Measurements from ENCODE around the gene ARHGAP29.

Gene ARHGAP29

GRCh38 chr1:94260635-94261387, 23.4 kb upstream of the ARHGAP29 start:
- DNase-seq = no peak

- DNase-seq = no peak
Observed at GRCh38 chr1:94259635-94260289, 22.4 kb upstream of the ARHGAP29 start.

DNA sequence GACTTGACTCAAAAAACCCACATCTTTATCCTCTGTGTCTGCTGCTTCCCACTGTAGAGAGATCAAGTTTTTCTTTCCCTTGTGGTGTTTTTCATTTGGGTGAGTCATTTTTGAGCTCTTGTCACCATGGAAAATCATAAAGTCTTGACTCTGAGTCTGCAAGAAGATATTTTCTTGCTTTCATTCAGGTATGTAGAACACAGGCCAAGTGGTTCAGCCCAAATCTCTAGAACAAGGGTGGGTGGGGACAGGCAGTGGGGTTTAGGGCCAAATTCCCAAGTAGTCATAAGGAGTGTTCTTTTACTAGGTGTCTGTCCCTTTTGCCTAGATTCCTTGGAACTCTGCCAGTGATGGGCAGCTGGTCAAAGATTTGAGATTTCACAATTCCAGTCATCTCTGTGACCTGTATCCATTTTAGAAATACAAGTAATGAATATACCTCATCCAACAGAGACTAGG, 21.5 kb upstream of the ARHGAP29 start:
- DNase-seq = no peak

GRCh38 chr1:94257444-94257843, 20.1 kb upstream of the ARHGAP29 start:
- no peak for DNase-seq

- DNase-seq = no peak
Observed at GRCh38 chr1:94255476-94255875, 18.1 kb upstream of the ARHGAP29 start.

DNA sequence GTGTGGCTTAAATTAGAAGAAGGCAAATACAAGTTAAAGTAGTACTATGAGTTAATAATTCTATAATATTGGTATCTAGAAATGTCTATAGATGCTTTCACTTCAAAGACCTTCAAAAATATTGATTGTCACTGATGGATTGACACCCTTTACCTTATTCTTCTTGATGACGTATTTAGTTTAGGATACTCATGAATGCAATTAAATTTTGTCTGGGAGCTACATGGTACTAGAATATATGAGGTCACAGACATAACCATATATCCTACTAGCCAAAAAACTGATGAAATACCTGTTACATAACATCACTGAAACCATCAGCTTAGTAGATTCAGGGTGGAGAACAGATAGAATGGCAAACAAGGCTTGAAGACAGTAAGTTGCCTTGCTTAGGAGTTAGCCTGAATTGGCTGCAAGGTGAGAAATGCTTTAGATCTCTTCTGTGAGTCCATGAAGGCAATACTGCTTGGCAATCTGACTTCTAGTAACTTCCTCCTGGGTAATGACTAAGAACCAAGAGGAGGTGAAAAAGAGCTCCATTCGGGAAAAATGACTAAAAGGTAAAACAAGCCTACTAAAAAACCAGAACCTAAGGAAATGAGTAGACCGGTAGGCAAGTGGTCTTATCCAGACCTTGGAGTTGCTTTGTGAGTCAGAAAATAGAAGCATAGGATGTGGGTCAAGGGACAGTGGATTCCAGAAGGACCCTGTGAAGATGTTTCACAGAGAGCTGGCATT, 16.9 kb upstream of the ARHGAP29 start:
- no peak for DNase-seq

GRCh38 chr1:94253456-94254017, 16.2 kb upstream of the ARHGAP29 start:
- no peak for DNase-seq

DNA sequence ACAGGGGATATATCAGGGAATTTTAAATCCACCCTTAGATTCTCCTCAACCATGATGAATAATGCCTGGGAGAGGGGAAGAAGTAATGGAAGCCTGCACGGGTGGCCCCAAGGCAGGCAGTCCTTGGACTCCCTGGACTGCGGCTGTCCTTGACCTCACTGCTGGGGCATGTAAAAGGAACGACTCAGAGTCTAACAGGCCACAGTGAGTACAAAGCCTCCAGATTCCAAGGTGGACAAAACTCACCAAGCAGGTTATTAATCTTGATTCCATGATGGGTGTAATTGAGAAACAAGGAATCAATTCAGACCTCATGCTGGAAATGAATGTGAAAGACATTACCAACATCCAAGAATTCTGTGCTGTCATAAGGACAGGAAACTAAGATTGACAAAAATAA, 13.0 kb upstream of the ARHGAP29 start:
- no peak for DNase-seq

- DNase-seq = no peak
Observed at GRCh38 chr1:94248956-94249688, 11.7 kb upstream of the ARHGAP29 start.

DNA sequence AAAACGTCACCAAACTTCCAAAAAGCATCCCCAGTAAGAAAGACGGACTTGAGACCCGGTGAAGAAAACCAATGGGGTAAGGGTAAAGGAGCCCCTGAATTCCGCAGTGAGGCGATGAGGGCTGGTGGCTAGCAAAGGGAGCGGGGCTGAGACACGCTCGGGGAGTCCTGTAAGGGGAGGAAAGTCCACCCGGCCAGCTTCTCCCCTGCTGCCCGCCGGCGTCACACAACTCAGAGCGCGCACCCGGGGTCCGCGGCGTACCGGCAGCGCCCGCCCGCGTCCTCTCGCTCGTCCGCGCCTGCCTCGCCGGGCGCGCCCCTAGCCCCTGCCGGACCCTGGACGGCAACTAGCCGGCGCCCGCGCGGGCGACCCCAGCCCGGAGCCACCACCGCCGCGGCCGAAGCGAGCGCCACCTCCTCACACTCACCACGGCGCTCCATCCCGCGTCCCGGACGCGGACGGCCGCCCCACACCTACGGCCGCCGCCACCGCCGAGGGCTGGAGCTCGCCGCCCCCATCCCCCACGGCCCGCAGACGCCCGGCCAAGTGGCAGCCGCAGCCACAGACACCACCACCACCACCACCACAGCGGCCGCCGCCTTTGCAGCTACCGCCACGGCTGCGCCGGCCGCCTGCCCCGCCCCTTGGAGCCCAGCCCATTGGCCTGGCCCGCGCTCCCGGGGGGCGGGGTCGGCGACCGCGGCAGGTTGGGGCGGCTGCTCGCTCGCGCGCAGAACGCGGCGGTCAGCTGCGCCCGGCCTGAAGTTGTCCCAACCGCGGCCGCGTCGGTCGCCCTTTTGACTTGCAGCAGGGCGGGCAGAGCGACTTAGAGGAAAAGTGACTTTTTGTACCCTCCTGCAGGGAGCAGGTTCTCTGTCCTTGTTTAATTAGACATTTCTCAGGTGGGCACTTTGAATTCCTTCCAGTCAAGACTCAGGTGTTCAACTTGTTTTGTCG, 10.0 kb upstream of the ARHGAP29 start:
- DNase-seq = peak in 13 of 51 donors; percentile 2 to 42 (median 5)

GRCh38 chr1:94246692-94247137, 9.3 kb upstream of the ARHGAP29 start:
- no peak for DNase-seq

- no peak for DNase-seq
Observed at GRCh38 chr1:94245747-94246438, 8.5 kb upstream of the ARHGAP29 start.

DNA sequence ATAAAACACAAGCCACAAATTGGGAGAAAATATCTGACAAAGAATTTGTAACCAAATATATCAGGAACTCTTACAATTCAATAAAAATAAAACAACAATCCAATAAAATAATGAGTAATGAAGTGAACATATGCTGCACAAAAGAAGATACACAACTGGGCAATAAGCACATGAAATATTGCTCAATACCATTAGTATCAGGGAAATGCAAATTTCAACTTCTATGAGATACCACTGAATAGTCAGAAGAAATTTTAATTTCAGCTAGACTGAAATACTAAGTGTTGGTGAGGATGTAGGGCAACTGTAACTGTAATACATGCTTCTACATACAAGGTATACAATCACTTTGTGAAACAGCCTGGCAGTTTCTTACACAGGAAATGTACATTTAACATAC, 7.4 kb upstream of the ARHGAP29 start:
- no peak for DNase-seq

- no peak for DNase-seq
Observed at GRCh38 chr1:94243665-94244064, 6.3 kb upstream of the ARHGAP29 start.

DNA sequence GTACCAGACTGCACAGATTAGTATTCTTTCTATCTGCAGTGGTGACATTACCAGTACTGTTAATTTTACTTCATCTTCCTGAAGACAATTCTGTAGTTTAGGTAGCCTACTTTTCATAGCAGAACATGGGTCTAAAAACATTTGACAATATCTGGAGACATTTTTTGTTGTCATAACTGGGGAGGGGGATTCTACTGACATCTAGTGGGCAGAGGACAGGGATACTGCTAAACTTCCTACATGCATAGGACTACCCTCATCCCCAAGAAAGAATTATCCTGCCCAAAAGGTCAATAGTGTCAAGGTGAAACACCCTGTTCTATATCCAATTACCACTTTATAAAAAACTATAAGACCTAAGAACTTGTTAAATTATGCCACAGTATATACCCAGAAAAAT, 3.4 kb upstream of the ARHGAP29 start:
- DNase-seq = no peak

DNA sequence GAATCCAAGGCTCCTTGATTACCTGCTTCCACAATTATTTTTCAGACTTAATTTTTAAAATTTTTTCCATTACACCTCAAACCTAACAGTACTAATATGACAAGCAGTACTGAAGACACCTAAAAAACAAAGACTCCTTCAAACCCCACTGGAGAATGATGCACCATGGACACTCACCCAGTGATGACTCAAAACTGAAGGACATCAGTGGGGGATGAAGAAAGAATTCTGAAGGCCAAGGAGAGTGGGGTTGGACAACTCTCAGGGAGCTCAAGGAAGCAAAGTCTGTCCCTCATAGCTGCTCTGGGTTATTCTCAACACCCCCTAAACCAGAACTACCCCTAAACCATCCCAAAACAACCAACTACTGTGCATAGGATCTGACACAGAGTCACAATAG, 2.4 kb upstream of the ARHGAP29 start:
- DNase-seq = no peak

- no peak for DNase-seq
Observed at GRCh38 chr1:94239051-94239450, 1.7 kb upstream of the ARHGAP29 start.

GRCh38 chr1:94236630-94237290, 624 bp downstream of the ARHGAP29 start:
- peak in 5 of 51 donors; percentile 4 to 26 (median 18) for DNase-seq

DNA sequence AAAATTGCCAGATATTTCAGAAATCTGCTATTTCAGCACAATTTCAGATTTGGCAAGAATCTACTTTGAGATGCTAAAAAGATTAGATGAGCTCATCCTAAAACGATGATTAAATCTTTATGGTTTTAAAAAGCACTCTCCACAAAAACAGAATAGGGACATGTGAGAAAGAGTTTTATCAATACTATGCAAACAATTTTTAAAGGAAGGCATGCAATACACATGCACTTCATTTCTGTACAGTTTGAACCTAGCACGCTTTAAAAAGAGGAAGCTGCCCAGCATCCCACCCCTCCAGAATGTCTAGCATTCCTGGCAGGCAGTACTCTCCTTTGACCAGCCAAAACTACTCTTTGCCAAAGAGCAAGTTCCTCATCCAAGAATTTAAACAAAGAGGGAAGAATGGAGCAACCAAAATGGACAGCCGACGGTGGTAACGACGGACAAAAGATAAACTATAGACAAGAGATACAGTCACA, 1.3 kb downstream of the ARHGAP29 start:
- DNase-seq = no peak
